ENCODE data around the gene NPSR1. TPM values are rescaled to one million over a fixed set of nuclear protein-coding genes. Genes with fewer than 3 reads are reported as not detected.

Gene NPSR1
- total RNA-seq, 2 experiments from 2014 or later: not detected

GRCh38 chr7:34761206-34761605 is 103.2 kb downstream of the NPSR1 start:
- Histone ChIP-seq H3K27ac (ENCODE audit: low read depth, low read length, poor library complexity, severe bottlenecking) (no peak overlapping the region), H3K4me2 (ENCODE audit: low read length) (no peak overlapping the region), H3K79me2 (ENCODE audit: insufficient read depth, low read depth, low read length) (no peaks in the 10 kb centered on the region), H2AFZ (ENCODE audit: low read length) (no peak overlapping the region), H3K9me2 (ENCODE audit: insufficient read depth, low read length) (no peaks in the 10 kb centered on the region), H3K36me3 (ENCODE audit: insufficient read depth, low read length) (no peaks in the 10 kb centered on the region), H4K20me1 (ENCODE audit: insufficient read depth, low read length) (no peaks in the 10 kb centered on the region), H3K9me3 (ENCODE audit: low read length) (no peaks in the 10 kb centered on the region), H3K4me1 (ENCODE audit: insufficient read depth, low read length, poor library complexity, severe bottlenecking) (no peaks in the 10 kb centered on the region), H3K4me3 (ENCODE audit: low read depth, low read length, poor library complexity, severe bottlenecking) (no peak overlapping the region)
- no TSS peak for BruUV-seq (replicated peaks)
- no peak for TF ChIP-seq EZH2phosphoT487 (IDR thresholded peaks at IDR 0.05; ENCODE audit: borderline replicate concordance, low read depth, low read length)
- no peak for TF ChIP-seq CTCF (conservative IDR thresholded peaks at IDR 0.05; ENCODE audit: low read length)
- POLR2A ChIA-PET: interaction anchor here (0.6 to 1.0 kb wide), 2 partner anchors 9 to 643 kb away, joined by 3 read pairs; no protein-coding TSS in a partner anchor
- CTCF ChIA-PET (ENCODE audit: unreplicated experiment): no interaction called here
- intact Hi-C loops (cut with micrococcal nuclease; ENCODE audit: unreplicated experiment): no loop called here
- DNase-seq (ENCODE audit: low spot score): no peak

GRCh38 chr7:34761627-34762026 is 103.6 kb downstream of the NPSR1 start:
- ChIA-PET CTCF (ENCODE audit: unreplicated experiment) (no interaction called here), POLR2A (interaction anchor here (0.6 to 1.0 kb wide), 2 partner anchors 8 to 643 kb away, joined by 3 read pairs; no protein-coding TSS in a partner anchor)
- no peak for TF ChIP-seq CTCF (conservative IDR thresholded peaks at IDR 0.05; ENCODE audit: low read length)
- no peak for TF ChIP-seq EZH2phosphoT487 (IDR thresholded peaks at IDR 0.05; ENCODE audit: borderline replicate concordance, low read depth, low read length)
- Histone ChIP-seq H3K4me2 (ENCODE audit: low read length) (no peak overlapping the region), H3K79me2 (ENCODE audit: insufficient read depth, low read depth, low read length) (no peaks in the 10 kb centered on the region), H4K20me1 (ENCODE audit: insufficient read depth, low read length) (no peaks in the 10 kb centered on the region), H3K4me1 (ENCODE audit: insufficient read depth, low read length, poor library complexity, severe bottlenecking) (no peaks in the 10 kb centered on the region), H3K9me2 (ENCODE audit: insufficient read depth, low read length) (no peaks in the 10 kb centered on the region), H3K4me3 (ENCODE audit: low read depth, low read length, poor library complexity, severe bottlenecking) (no peak overlapping the region), H3K36me3 (ENCODE audit: insufficient read depth, low read length) (no peaks in the 10 kb centered on the region), H2AFZ (ENCODE audit: low read length) (no peak overlapping the region), H3K9me3 (ENCODE audit: low read length) (no peaks in the 10 kb centered on the region), H3K27ac (ENCODE audit: low read depth, low read length, poor library complexity, severe bottlenecking) (no peak overlapping the region)
- no TSS peak for BruUV-seq (replicated peaks)
- intact Hi-C loops (cut with micrococcal nuclease; ENCODE audit: unreplicated experiment): no loop called here
- DNase-seq (ENCODE audit: low spot score): no peak

- POLR2A ChIA-PET: no interaction called here
Measured at GRCh38 chr7:34762764-34763163, 104.7 kb downstream of the NPSR1 start.

More at GRCh38 chr7:34762764-34763163, 104.7 kb downstream of the NPSR1 start:
- CTCF ChIA-PET (ENCODE audit: unreplicated experiment): no interaction called here
- Histone ChIP-seq H3K27ac (ENCODE audit: low read depth, low read length, poor library complexity, severe bottlenecking) (no peak overlapping the region), H3K79me2 (ENCODE audit: insufficient read depth, low read depth, low read length) (no peaks in the 10 kb centered on the region), H3K36me3 (ENCODE audit: insufficient read depth, low read length) (no peaks in the 10 kb centered on the region), H3K4me3 (ENCODE audit: low read depth, low read length, poor library complexity, severe bottlenecking) (no peak overlapping the region), H4K20me1 (ENCODE audit: insufficient read depth, low read length) (no peaks in the 10 kb centered on the region), H3K9me3 (ENCODE audit: low read length) (no peaks in the 10 kb centered on the region), H3K4me1 (ENCODE audit: insufficient read depth, low read length, poor library complexity, severe bottlenecking) (no peaks in the 10 kb centered on the region), H2AFZ (ENCODE audit: low read length) (no peak overlapping the region), H3K9me2 (ENCODE audit: insufficient read depth, low read length) (no peaks in the 10 kb centered on the region), H3K4me2 (ENCODE audit: low read length) (no peak overlapping the region)
- BruUV-seq (replicated peaks): no TSS peak
- TF ChIP-seq CTCF (conservative IDR thresholded peaks at IDR 0.05; ENCODE audit: low read length) (no peak), EZH2phosphoT487 (IDR thresholded peaks at IDR 0.05; ENCODE audit: borderline replicate concordance, low read depth, low read length) (no peak)
- intact Hi-C loops (cut with micrococcal nuclease; ENCODE audit: unreplicated experiment): no loop called here
- no peak for DNase-seq (ENCODE audit: low spot score)

Measured in OCI-LY7 (cell line).